Middle frontal gyrus (tissue), 1 donor: ENCODE data around the gene STAG3.
"Not testable (repeated sequence)": the region's sequence is repeated elsewhere in the genome, so short reads cannot be mapped to it uniquely, and the experiment has no call there.

Source experiments
- DNase-seq: peaks from one replicate; pipeline ENCODE4 v3.0.0-alpha.2; 2015; ENCODE audit warnings: low spot score; ENCODE audit errors: extremely low spot score

Gene STAG3, protein sequence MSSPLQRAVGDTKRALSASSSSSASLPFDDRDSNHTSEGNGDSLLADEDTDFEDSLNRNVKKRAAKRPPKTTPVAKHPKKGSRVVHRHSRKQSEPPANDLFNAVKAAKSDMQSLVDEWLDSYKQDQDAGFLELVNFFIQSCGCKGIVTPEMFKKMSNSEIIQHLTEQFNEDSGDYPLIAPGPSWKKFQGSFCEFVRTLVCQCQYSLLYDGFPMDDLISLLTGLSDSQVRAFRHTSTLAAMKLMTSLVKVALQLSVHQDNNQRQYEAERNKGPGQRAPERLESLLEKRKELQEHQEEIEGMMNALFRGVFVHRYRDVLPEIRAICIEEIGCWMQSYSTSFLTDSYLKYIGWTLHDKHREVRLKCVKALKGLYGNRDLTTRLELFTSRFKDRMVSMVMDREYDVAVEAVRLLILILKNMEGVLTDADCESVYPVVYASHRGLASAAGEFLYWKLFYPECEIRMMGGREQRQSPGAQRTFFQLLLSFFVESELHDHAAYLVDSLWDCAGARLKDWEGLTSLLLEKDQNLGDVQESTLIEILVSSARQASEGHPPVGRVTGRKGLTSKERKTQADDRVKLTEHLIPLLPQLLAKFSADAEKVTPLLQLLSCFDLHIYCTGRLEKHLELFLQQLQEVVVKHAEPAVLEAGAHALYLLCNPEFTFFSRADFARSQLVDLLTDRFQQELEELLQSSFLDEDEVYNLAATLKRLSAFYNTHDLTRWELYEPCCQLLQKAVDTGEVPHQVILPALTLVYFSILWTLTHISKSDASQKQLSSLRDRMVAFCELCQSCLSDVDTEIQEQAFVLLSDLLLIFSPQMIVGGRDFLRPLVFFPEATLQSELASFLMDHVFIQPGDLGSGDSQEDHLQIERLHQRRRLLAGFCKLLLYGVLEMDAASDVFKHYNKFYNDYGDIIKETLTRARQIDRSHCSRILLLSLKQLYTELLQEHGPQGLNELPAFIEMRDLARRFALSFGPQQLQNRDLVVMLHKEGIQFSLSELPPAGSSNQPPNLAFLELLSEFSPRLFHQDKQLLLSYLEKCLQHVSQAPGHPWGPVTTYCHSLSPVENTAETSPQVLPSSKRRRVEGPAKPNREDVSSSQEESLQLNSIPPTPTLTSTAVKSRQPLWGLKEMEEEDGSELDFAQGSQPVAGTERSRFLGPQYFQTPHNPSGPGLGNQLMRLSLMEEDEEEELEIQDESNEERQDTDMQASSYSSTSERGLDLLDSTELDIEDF

DNA sequence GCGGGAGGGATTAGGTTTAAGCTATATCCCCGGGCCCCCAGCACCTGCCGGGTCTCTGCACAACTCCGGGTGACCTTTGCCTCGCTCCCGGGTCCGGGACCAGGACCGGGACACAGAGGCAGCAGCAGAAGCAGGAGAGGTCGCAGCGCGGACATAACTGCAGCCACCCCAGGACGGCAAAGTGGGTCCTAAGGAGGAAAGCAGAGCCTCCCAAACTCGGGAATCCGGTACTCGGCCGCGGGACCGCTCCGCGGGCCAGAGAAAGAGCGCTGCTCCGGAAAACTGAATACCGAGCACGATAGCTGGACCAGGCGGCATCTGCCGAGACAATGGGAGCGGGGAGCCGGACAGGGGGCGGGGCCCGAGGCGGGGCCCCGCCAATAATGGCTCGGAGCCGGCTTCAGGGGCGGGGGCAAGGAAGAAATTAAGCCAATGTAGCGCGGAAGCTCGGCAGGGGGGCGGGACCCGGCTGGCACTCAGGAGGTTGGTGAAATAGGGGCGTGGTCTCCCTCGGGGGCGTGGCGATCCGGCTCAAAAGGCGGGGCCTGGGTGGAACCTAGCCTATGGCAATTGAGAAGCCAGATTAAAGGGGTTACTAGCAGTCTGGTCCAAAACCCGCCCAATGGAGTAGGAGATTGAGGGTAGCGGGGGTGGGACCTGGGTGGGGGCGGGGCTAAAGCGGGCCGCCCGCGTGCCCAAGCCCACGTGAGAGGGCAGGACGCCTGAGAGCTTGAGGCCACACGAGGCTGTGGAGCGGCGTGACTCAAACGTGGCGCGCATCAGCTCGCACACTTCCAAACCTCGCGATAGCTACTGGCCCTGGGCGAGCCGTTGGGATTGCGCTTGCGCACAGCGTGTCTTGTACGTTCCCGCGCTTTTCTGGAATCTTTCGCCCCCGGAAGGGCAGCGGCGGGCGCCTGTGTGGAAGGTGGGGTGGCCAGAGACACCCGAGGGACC, at the start of gene STAG3, which contains the start of gene GPC2:
STAG3 (plus strand) TSS at position 874 of the 957 bp plus-strand sequence. CDS start 2,639 bp downstream, outside the sequence.
GPC2 (minus strand) TSS at position 337 of the 957 bp plus-strand sequence; CDS start at position 155, 182 bp downstream.
- DNase-seq = peak; percentile 70

DNA sequence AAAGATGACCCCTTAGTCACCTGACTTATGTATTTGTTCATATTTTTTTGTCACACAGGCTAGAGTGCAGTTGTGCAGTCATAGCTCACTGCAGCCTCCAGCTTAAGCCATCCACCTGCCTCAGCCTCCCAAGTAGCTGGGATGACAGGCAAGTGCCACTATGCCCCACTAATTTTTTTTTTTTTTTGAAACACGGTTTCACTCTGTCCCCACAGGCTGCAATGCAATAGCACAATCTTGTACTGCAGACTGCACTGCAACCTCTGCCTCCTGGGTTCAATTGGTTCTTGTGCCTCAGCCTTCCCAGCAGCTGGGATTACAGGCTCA, 49.1 kb upstream of the STAG3 start:
- no peak for DNase-seq

DNA sequence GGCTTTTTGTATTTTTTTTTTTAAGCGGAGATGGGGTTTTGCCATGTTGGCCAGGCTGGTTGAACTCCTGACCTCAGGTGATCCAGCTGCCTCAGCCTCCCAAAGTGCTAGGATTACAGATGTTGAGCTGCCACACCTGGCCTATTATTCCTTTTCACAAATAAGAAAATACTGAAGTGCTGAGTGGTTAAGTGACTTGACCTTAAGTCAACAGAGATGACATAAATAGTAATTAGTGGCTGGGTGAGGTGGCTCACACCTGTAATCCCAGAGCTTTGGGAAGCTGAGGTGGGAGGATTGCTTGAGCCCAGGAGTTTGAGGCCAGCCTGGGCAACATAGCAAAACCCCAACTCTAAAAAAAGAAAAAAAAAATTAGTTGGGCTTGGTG, 47.5 kb upstream of the STAG3 start:
- not testable (repeated sequence) for DNase-seq

GRCh38 chr7:100130608-100131453, 46.9 kb upstream of the STAG3 start:
- no peak for DNase-seq

DNA sequence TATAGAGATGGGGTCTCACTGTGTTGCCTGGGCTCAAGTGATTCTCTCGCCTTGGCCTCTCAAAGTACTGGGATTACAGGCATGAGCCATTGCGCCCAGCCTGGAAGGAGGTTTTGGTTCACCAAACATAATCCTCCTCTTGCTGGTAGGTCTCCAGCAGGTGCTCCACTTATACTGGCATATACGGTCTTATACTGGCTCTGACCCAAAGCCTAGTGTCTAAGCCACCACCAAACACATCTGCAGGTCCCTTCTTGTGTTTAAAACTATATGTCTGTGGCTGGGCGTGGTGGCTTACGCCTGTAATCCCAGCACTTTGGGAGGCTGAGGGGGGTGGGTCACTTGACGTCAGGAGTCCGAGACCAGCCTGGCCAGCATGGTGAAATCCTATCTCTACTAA, 45.6 kb upstream of the STAG3 start:
- DNase-seq = no peak

DNA sequence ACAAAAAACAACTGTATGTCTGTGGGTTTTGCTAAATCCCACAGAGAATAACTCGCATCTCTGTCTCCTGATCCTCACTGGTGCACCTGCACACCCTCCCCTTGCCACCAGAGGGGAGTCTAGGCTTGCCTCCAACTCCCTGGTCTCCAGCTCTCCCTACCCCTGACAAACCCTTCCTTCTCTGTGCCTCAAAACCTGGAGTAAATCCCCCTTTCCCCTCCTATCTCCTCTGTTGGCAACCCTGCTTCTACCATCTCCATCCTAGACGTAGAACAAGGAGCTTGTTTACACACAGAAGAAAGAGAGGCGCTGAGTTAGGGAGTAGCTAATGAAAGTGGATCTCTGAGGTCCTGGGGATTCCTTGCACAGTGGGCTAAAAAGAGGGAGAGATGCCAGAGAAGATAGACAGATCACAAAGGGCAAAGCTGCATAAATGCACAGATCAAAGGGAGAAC, 45.0 kb upstream of the STAG3 start:
- no peak for DNase-seq

GRCh38 chr7:100137851-100138760, 39.6 kb upstream of the STAG3 start:
- DNase-seq = no peak

GRCh38 chr7:100141555-100141949, 36.2 kb upstream of the STAG3 start:
- DNase-seq = no peak

- no peak for DNase-seq
Measured at GRCh38 chr7:100142461-100142860, 35.3 kb upstream of the STAG3 start.

- DNase-seq = not testable (repeated sequence)
Measured at GRCh38 chr7:100146350-100146749, 31.4 kb upstream of the STAG3 start.

DNA sequence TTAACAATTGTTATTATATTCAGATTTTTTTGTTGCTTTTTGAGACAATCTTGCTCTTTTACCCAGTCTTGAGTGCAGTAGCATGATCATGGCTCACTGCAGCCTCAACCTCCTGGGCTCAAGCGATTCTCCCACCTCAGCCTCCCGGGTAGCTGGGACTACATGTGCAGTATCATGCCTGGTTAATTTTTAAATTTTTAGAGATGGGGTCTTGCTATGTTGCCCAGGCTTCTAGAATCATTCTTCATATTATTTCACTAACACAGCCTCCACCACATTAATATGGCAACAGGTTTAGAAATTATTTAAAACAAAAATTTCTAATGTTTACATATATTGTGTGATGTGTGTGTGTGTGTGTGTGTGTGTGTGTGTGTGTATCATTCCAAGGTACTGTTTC, 30.4 kb upstream of the STAG3 start:
- no peak for DNase-seq

GRCh38 chr7:100148225-100148558, 29.5 kb upstream of the STAG3 start:
- DNase-seq = no peak

- DNase-seq = peak; percentile 98
Measured at GRCh38 chr7:100148559-100149328, 29.0 kb upstream of the STAG3 start, which contains the start of gene LAMTOR4. TSS of gene LAMTOR4 (plus strand) at chr7:100148918. CDS start at chr7:100148973, 55 bp downstream.

DNA sequence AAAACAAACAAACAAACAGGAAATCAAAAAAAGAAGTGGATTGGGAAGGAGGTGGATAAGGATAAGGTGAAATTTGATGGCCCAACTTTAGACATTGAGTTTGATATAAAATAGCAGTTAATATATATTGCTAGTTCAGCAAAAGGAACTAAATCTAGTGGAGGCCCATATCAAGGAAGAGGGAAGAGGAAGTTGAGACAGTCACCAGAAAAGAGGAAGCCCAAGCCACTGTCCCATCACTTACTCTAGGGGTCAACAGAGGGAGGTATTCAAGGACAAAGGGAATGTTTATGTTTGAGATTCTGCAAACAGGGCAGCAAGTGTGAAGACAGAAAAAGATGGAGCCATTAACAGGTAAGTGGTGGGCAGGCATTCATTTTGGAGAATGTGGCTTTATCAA, 25.3 kb upstream of the STAG3 start:
- DNase-seq = no peak

DNA sequence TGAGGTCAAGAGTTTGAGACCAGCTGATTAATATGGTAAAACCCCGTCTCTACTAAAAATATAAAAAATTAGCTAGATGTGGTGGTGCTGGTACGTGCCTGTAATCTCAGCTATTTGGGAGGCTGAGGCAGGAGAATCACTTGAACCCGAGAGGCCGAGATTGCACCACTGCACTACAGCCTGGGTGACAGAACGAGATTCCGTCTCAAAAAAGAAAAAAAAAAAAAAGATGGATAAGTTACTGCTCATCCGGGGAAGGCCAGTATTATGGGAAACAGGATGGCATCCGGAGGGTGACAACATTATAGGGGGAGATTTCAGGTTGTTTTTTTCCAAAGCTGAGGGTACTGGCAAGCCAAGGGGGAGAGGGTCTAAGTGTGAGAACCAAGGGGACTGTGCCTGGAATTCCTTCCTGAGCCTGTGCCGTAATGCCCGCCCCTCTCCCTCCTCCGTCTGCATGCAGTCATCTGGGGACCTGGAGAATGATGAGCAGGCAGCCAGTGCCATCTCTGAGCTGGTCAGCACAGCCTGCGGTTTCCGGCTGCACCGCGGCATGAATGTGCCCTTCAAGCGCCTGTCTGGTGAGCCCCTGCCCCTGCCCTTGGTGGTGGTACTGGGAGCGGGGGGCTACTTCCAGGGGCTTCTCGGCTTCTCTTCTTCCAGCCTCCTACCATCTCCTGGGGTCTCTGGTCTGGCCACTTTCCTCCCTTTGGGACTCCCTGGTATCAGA, 24.6 kb upstream of the STAG3 start:
- no peak for DNase-seq

GRCh38 chr7:100153708-100154535, 23.8 kb upstream of the STAG3 start:
- DNase-seq = no peak
